DMS79 treated with DMSO at 0.1 percent for 48 hours (cell line): ENCODE data around the gene SHC1.
A peak's percentile ranks its signal among the peaks of the same experiment; 100 is the strongest.

Experiments
- DNase-seq: peaks from one replicate; lab custom pipeline; 2025; lab: John Stamatoyannopoulos, UW

Gene SHC1

DNA sequence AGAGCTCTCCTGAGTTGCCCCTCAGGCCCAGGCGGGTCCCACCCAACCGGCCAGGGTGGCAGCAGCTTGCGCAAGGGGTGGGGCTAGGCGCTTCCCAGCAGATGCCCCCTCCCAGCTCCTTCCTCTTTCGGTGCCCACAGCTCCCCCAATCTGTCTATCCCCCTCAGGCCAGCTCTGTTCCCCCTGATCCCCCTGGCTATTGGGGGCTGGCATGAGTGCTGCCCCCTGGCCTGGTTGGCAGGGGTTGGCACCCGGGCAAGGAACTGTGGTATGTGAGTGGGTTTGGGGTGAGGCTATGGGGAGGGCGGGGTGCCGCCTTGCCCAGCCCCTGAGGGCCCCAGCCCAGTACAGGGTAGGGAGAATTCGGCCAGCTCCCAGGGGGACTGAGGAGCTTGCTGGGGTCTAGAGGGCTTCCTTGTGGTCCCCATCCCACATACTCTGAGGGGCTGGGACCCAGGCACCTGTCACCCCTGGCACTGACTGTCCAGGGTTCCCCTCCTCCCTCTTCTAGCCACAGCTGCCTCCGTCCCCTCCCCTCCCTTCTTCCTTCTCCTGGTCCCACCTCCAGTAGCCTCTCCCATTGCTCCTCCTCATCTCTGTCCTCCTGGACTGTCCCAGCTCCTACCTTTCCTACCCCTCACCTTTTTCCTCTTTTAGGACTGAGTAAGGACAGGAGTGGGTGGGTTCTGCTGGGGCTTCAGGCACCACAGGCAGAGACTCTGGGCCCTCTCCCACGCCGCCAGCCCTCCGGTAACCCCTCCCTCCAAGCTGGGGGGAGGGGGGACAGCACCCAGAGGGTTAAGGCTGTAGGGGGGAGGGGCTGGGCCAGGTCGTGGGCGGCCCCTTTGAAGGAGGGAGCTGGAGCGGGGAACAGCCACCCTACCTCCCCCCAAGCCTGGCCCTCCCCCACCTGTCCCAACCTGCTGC, 37.7 kb upstream of the SHC1 start:
- no peak for DNase-seq

GRCh38 chr1:155007251-155007828, 36.8 kb upstream of the SHC1 start:
- no peak for DNase-seq

DNA sequence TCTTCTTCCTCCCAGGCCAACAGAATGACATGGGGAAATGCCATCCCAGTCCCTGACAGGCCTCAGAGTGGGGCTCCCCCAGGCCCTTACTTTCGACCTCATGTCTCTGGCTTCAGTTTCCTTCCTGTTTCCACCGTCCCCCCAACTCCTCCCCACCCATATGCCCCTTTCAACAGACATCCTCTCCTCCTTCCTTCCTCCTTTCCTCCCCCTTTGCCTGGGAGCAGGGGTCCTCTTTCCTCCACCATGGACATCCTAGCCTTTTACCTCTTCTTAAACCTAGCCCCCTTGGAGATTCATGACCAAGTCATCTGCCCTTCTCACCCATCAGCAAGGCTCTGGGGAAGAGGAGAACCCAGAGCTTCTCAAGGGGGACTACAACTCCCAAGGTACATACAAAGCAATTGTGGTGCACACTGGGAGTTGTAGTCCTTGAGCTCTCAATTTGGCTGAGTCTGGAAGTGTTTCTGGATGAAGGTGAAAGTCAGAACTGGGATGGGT, 36.1 kb upstream of the SHC1 start:
- DNase-seq, result no peak

- DNase-seq, result no peak
Measured at GRCh38 chr1:155005076-155006011, 34.8 kb upstream of the SHC1 start.

GRCh38 chr1:155004352-155005075, 34.0 kb upstream of the SHC1 start:
- DNase-seq, result no peak

DNA sequence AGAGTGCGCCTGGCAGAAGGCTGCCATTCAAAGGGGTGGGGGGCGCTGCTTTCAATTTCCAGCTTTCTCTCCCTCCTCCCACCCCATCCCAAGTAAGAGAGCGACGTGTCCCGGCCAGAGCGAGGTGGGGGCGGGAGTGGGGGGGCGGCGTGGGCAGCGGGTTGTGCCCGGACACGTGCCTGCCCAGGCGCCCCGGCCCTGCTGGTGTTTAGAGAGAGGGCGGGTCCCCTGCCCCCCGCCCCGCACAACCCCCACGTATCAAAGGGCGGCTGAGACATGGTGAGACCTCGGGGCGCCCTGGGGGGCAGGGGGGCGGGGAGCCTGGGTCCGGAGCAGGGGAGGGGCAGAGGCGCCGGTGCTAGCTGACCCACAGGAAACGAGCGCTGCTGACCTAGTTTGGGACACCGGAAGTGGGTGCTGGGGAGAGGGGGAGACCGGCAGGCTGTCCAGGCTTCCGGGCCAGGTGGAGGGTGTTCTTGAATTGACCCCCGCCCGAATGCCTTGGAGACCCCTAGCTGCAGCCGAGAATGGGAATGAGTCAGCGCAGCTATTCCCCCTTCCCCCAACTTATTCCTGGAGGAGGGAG, 33.3 kb upstream of the SHC1 start:
- DNase-seq, result peak; percentile 17

GRCh38 chr1:155003227-155003765, 32.7 kb upstream of the SHC1 start:
- peak; percentile 20 for DNase-seq

- no peak for DNase-seq
Measured at GRCh38 chr1:155002464-155003226, 32.1 kb upstream of the SHC1 start, which contains the start of gene ZBTB7B. ZBTB7B (plus strand) TSS chr1:155002802; CDS start chr1:155014661, 11,859 bp downstream.

DNA sequence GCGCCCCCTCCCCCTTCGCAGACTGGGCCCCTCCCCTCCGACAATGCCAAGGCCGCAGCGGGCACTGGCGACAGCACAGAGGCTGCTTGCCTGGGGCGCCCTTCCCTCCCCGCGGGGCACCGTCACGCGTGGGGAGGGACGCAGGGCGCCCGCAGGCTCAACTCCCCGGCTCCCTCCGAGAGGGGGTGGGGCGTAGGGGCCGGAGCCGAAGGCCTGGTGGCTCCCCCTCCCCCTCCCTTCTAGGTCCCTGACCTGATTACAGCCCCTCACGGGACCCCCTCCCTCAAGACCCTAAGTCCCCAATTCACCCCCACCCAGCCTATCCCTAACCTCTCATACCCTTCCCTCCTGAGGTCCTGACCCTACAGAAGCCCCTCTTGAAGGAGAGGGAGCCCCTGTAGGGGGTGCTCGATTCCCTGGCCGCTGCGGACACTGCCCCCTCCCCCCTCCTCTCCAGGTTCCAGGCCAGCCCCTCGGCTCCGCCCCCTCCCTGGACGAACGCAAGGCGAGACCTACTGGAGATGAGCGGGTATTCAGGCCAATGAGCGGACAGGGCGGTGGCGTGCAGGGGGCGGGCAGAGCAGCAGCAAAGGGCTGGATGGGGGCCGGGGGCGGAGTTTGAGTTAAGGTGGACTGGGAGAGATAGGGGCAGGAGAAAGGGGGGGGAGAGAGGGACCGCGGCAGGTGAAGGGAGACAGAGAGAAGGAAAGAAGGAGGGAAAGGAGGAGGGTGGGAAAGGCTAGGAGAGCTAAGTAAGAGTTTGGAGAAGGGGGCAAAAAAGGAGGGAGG, 31.3 kb upstream of the SHC1 start:
- DNase-seq, result peak; percentile 97

DNA sequence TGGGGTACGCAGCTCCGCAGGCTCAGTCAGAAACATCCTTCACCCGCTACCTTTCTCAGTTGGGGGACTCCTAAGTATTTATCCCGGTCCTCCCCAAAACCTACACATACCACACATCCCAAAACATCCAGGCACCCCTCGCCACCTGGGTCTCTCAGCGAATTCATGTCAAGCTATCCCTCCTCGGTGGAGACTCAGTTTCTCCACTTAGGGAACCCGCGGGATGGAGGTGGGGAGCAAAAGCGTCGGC, 30.8 kb upstream of the SHC1 start:
- no peak for DNase-seq

- DNase-seq, result peak; percentile 87
Measured at GRCh38 chr1:155000726-155001424, 30.3 kb upstream of the SHC1 start.

- no peak for DNase-seq
Measured at GRCh38 chr1:155000411-155000725, 29.8 kb upstream of the SHC1 start.

- DNase-seq, result peak; percentile 65
Measured at GRCh38 chr1:154999571-155000410, 29.2 kb upstream of the SHC1 start.

DNA sequence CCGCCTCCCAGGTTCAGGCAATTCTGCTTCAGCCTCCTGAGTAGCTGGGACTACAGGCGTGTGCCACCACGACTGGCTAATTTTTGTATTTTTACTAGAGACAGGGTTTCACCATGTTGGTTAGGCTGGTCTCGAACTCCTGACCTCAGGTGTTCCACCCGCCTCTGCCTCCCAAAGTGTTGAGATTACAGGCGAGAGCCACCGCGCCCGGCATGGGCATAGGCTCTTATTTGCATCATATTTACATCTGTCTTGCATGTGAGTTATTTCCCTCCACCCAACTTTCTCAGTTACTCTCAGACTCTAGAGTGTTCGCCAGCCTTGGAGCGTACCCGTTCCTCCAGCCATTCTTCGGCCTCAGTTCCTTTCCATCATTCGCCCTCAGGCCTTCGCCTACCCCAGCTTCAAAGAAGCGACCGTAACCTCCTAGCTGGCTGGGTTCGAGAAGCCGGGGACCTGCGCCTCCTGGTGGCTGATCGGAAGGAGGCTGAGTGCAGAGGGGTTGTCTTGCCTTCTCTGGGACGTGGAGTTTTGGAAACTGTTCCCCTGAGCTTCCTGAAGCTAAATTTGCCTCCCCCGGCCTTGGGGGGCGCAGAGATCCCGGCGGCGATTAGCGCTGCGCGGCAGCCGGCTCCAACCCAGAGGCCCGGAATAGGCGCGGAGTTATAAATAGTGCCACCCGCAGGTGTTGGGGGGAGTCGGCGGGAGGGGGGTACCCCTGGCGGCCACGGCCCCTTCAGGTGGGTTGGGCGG, 28.4 kb upstream of the SHC1 start:
- DNase-seq, result peak; percentile 52

- no peak for DNase-seq
Measured at GRCh38 chr1:154998201-154998780, 27.7 kb upstream of the SHC1 start.

- no peak for DNase-seq
Measured at GRCh38 chr1:154996966-154997701, 26.6 kb upstream of the SHC1 start.
